ENCODE data around the gene ERBB4.

GRCh38 chr2:211477537-211478275, 1060.9 kb downstream of the ERBB4 start:
- TF ChIP-seq CTCF (IDR thresholded peaks at IDR 0.05) (no peak), EP300 (IDR thresholded peaks at IDR 0.05; ENCODE audit: low read depth) (no peak), POLR2A (IDR thresholded peaks at IDR 0.05) (no peak), POLR2AphosphoS5 (IDR thresholded peaks at IDR 0.05) (no peak)

Measured in transverse colon (tissue), 4 donors.